Right lobe of liver (tissue), 6 donors: ENCODE data around the gene CSF1. TPM values are rescaled to one million over a fixed set of nuclear protein-coding genes. Genes with fewer than 3 reads are reported as not detected.
"Not testable (repeated sequence)": the region's sequence is repeated elsewhere in the genome, so short reads cannot be mapped to it uniquely, and the experiment has no call there.

Source experiments
- ATAC-seq, 4 donors: fragments of 200-7000 bp; cut with Tn5 transposase; one replicate each; pipeline ENCODE4 v1.9.1; 2020; ENCODE audit warnings: mild to moderate bottlenecking in 4 of 4, moderate library complexity in 4 of 4
- DNase-seq, 3 donors: peaks; one replicate each; pipeline ENCODE4 v3.0.0-alpha.2; 2020
- H3K27ac ChIP-seq, 3 donors: fragments of 200-600 bp; one replicate each; pipeline ENCODE4 v1.8.0; 2022
- H3K27me3 ChIP-seq, 2 donors: fragments of 200-600 bp; one replicate each; pipeline ENCODE4 v1.8.0; 2022
- H3K36me3 ChIP-seq, 4 donors: fragments of 200-600 bp; sonication (generic) in 1 of 4; one replicate each; pipeline versions ENCODE4 v1.5.1 to v1.8.0; 2017 to 2022; ENCODE audit warnings: control low read depth in 1 of 4
- H3K4me1 ChIP-seq, 4 donors: fragments of 200-600 bp; sonication (generic) in 1 of 4; one replicate each; pipeline versions ENCODE4 v1.5.1 to v1.8.0; 2017 to 2022; ENCODE audit warnings: control low read depth in 1 of 4
- H3K4me3 ChIP-seq, 3 donors: fragments of 200-600 bp; one replicate each; pipeline ENCODE4 v1.8.0; 2022
- H3K9me3 ChIP-seq, 4 donors: fragments of 200-600 bp; sonication (generic) in 1 of 4; one replicate each; pipeline versions ENCODE4 v1.5.1 to v1.8.0; 2017 to 2022; ENCODE audit warnings: control low read depth in 1 of 4
- POLR2A ChIP-seq: fragments of 450-650 bp; IDR thresholded peaks from one replicate; pipeline ENCODE4 v1.6.1; 2017; ENCODE audit warnings: antibody characterized with exemption, mild to moderate bottlenecking
- WGBS: methylation state at CpG from one replicate; pipeline ENCODE4 v1.1.6; 2018; ENCODE audit warnings: low coverage, low lambda C conversion rate; ENCODE audit not compliant: insufficient coverage; ENCODE audit errors: missing lambda C conversion rate; 5-methylcytosine and 5-hydroxymethylcytosine counted together
- intact Hi-C, 2 donors: fragments of 100-400 bp; cut with DNase I; formaldehyde crosslinking; loops; one replicate each; pipeline versions ENCODE4 v1.11.2 to v1.14.1; 2022
- total RNA-seq, 6 experiments: library from RNA; depleted of rRNA in 2 of 6; stranded (reverse); fragments of >200 nt in 2 of 6; fragmentation: NEBNext Ultra II Directional in 3 of 6; extraction: Animal tissue kit (Norgen Biotek cat#: 25700) in 3 of 6; gene quantifications; one replicate each; pipeline versions ENCODE4 v1.1.0 to v1.2.4, GENCODE V29; 2016 to 2023
- TF ChIP-seq, protein P1 (sequence below), 4 donors: fragments of 200-600 bp in 3 of 4; fragments of 450-650 bp in 1 of 4; IDR thresholded peaks; one replicate each; pipeline versions ENCODE4 v1.5.1 to v1.8.0; 2016 to 2022; ENCODE audit warnings: antibody characterized with exemption in 4 of 4, mild to moderate bottlenecking in 2 of 4
- donor health status: DM: no; HTN: yes; CAD: no.
- donor health status: DM: no; HTN: no; CAD: no.
- donor health status: DM: no; HTN: no; CAD: no.
- donor health status: DM: no; HTN: yes; CAD: no.
- donor health status: DM: no; HTN: yes; CAD: no.

CSF1 gene
- total RNA-seq, 6 experiments from 2014 or later: 4.8 to 44.1 (median 22.0) TPM

DNA sequence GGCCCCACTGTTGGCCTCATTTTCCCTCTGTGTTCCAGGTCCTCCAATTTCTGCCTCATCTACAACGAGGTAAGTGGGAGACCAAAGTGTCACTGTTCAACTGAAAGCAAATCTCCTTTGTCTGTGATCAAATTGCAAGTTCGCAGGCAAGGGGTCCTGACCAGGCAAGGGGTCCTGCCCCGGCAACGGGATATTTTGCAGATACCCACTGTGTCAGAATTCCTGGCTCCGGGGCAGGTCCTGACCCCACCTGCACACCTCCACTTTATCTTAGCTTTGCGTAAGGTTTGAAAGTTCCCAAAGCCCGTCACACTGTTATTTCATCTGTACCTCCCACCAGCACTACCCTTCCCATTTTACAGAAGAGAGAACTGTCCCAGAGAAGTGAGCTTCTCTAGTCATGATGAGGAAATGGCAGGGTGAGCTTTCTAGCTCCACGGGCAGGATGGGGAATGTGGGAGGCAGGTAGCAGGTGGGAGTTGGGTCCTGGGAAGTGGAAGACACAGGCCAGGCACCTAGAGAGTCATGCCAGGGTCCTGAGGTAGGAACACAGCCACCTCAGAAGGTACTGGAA lies 32.0 kb upstream of the CSF1 start:
- Histone ChIP-seq H3K9me3 (no peaks in the 10 kb centered on the region), H3K27me3 (no peaks in the 10 kb centered on the region), H3K4me1 (peaks cover 0 to 12% (median 6%) of the 10 kb centered on the region in 4 donors), H3K36me3 (no peaks in the 10 kb centered on the region), H3K4me3 (no peak overlapping the region), H3K27ac (no peak overlapping the region)
- intact Hi-C loops: no loop called here
- ATAC-seq (no peak), DNase-seq (peak in 1 of 3 donors; percentile 37)
- WGBS: 87% methylated on average over 4 of the region's 8 CpGs
- TF ChIP-seq, protein P1, sequence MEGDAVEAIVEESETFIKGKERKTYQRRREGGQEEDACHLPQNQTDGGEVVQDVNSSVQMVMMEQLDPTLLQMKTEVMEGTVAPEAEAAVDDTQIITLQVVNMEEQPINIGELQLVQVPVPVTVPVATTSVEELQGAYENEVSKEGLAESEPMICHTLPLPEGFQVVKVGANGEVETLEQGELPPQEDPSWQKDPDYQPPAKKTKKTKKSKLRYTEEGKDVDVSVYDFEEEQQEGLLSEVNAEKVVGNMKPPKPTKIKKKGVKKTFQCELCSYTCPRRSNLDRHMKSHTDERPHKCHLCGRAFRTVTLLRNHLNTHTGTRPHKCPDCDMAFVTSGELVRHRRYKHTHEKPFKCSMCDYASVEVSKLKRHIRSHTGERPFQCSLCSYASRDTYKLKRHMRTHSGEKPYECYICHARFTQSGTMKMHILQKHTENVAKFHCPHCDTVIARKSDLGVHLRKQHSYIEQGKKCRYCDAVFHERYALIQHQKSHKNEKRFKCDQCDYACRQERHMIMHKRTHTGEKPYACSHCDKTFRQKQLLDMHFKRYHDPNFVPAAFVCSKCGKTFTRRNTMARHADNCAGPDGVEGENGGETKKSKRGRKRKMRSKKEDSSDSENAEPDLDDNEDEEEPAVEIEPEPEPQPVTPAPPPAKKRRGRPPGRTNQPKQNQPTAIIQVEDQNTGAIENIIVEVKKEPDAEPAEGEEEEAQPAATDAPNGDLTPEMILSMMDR (IDR thresholded peaks at IDR 0.05): no peak
- no peak for TF ChIP-seq POLR2A

- 75% methylated on average over 4 of the region's 6 CpGs for WGBS
- intact Hi-C loops: not testable (repeated sequence)
These were observed 31.3 kb upstream of the CSF1 start for GRCh38 chr1:109879371-109879770.

GRCh38 chr1:109879881-109880525 lies 30.6 kb upstream of the CSF1 start:
- Histone ChIP-seq H3K36me3 (no peaks in the 10 kb centered on the region), H3K27me3 (no peaks in the 10 kb centered on the region), H3K4me3 (no peak overlapping the region), H3K27ac (no peak overlapping the region), H3K4me1 (peaks cover 0 to 12% (median 6%) of the 10 kb centered on the region in 4 donors), H3K9me3 (no peaks in the 10 kb centered on the region)
- no peak for TF ChIP-seq POLR2A
- TF ChIP-seq, protein P1 (IDR thresholded peaks at IDR 0.05): no peak
- intact Hi-C loops: no loop called here
- DNase-seq (peak in 1 of 3 donors; percentile 41), ATAC-seq (no peak)
- WGBS: 91% methylated on average over 5 of the region's 10 CpGs

More at GRCh38 chr1:109879371-109879770, 31.3 kb upstream of the CSF1 start:
- peak in 1 of 3 donors; percentile 21 for DNase-seq
- H3K36me3 ChIP-seq, H3K27me3 ChIP-seq, H3K27ac ChIP-seq, ATAC-seq, H3K9me3 ChIP-seq, H3K4me3 ChIP-seq: not testable (repeated sequence)
- peaks cover 0 to 12% (median 6%) of the 10 kb centered on the region in 4 donors for H3K4me1 ChIP-seq

GRCh38 chr1:109880971-109881894 lies 29.4 kb upstream of the CSF1 start:
- Histone ChIP-seq H3K4me1 (peaks cover 0 to 12% (median 6%) of the 10 kb centered on the region in 4 donors), H3K36me3 (no peaks in the 10 kb centered on the region), H3K27me3 (no peaks in the 10 kb centered on the region), H3K27ac (no peak overlapping the region), H3K4me3 (no peak overlapping the region), H3K9me3 (no peaks in the 10 kb centered on the region)
- TF ChIP-seq POLR2A: no peak
- TF ChIP-seq, protein P1 (IDR thresholded peaks at IDR 0.05): no peak
- intact Hi-C loops: no loop called here
- 78% methylated on average over 6 of the region's 20 CpGs for WGBS
- ATAC-seq (peak in 1 of 4 donors; percentile 18), DNase-seq (peak in 1 of 3 donors; percentile 40)
